H9 (cell line): ENCODE measurements around the gene NOC3L. TPM values are rescaled to one million over a fixed set of nuclear protein-coding genes. Genes with fewer than 3 reads are reported as not detected.

Source experiments
- DNase-seq: peaks from one replicate; pipeline ENCODE4 v3.0.0-alpha.2; 2017
- H2AFZ ChIP-seq: one replicate; pipeline ENCODE4 v1.6.1; 2013; ENCODE audit warnings: mild to moderate bottlenecking, low read length, control low read depth, moderate library complexity
- H2AK5ac ChIP-seq: 2 replicates; pipeline ENCODE4 v1.6.1; 2013; ENCODE audit warnings: low read length, control low read depth, mixed read lengths; ENCODE audit not compliant: insufficient read length
- H2BK120ac ChIP-seq: one replicate; pipeline ENCODE4 v1.6.1; 2013; ENCODE audit warnings: low read depth, mild to moderate bottlenecking, low read length, control low read depth, inconsistent platforms; ENCODE audit not compliant: poor library complexity, severe bottlenecking
- H2BK12ac ChIP-seq: 2 replicates; pipeline ENCODE4 v1.6.1; 2013; ENCODE audit warnings: low read length, control low read depth, mixed read lengths, low read depth; ENCODE audit not compliant: insufficient read length
- H2BK15ac ChIP-seq: 2 replicates; pipeline ENCODE4 v1.6.1; 2013; ENCODE audit warnings: low read depth, low read length, control low read depth
- H2BK20ac ChIP-seq: one replicate; pipeline ENCODE4 v1.6.1; 2013; ENCODE audit warnings: low read depth, mild to moderate bottlenecking, low read length, control low read depth, inconsistent platforms; ENCODE audit not compliant: poor library complexity, severe bottlenecking
- H2BK5ac ChIP-seq: 2 replicates; pipeline ENCODE4 v1.6.1; 2013; ENCODE audit warnings: low read length, control low read depth, mixed read lengths; ENCODE audit not compliant: insufficient read length
- H3K14ac ChIP-seq: 2 replicates; pipeline ENCODE4 v1.6.1; 2013; ENCODE audit warnings: low read length, control low read depth; ENCODE audit not compliant: insufficient read depth
- H3K18ac ChIP-seq: 2 replicates; pipeline ENCODE4 v1.6.1; 2013; ENCODE audit warnings: low read depth, mild to moderate bottlenecking, mixed read lengths, low read length, control low read depth; ENCODE audit not compliant: insufficient read length
- H3K23ac ChIP-seq: 2 replicates; pipeline ENCODE4 v1.6.1; 2013; ENCODE audit warnings: low read length, control low read depth, mixed read lengths, low read depth; ENCODE audit not compliant: insufficient read length
- H3K23me2 ChIP-seq: 2 replicates; pipeline ENCODE4 v1.6.1; 2013; ENCODE audit warnings: low read depth, mild to moderate bottlenecking, mixed read lengths, low read length, control low read depth; ENCODE audit not compliant: insufficient read length, poor library complexity, severe bottlenecking
- H3K27ac ChIP-seq: 2 replicates; pipeline ENCODE4 v1.5.1; 2013; ENCODE audit warnings: low read length, control low read depth, mixed read lengths, low read depth; ENCODE audit not compliant: insufficient read length
- H3K27me3 ChIP-seq: 2 replicates; pipeline ENCODE4 v1.6.1; 2013; ENCODE audit warnings: low read length, control low read depth, inconsistent platforms; ENCODE audit not compliant: insufficient read depth
- H3K4ac ChIP-seq: 2 replicates; pipeline ENCODE4 v1.6.1; 2013; ENCODE audit warnings: low read depth, mild to moderate bottlenecking, control low read depth, inconsistent platforms, low read length, moderate library complexity
- H3K4me1 ChIP-seq: 2 replicates; pipeline ENCODE4 v1.6.1; 2013; ENCODE audit warnings: low read length, control low read depth, inconsistent platforms; ENCODE audit not compliant: insufficient read depth
- H3K4me2 ChIP-seq: 2 replicates; pipeline ENCODE4 v1.6.1; 2013; ENCODE audit warnings: low read length, control low read depth, mixed read lengths; ENCODE audit not compliant: insufficient read length, insufficient read depth
- H3K56ac ChIP-seq: 2 replicates; pipeline ENCODE4 v1.6.1; 2013; ENCODE audit warnings: low read depth, mild to moderate bottlenecking, mixed read lengths, low read length, control low read depth; ENCODE audit not compliant: insufficient read length
- H3K79me1 ChIP-seq: 2 replicates; pipeline ENCODE4 v1.6.1; 2013; ENCODE audit warnings: low read depth, mild to moderate bottlenecking, moderate library complexity, low read length, control low read depth, inconsistent platforms; ENCODE audit not compliant: insufficient read depth, poor library complexity, severe bottlenecking
- H3K79me2 ChIP-seq: 2 replicates; pipeline ENCODE4 v1.6.1; 2013; ENCODE audit warnings: low read length, control low read depth, inconsistent platforms; ENCODE audit not compliant: insufficient read depth
- H3K9ac ChIP-seq: 2 replicates; pipeline ENCODE4 v1.6.1; 2013; ENCODE audit warnings: low read length, control low read depth, mixed read lengths; ENCODE audit not compliant: insufficient read length; ENCODE audit errors: extremely low read depth
- H3K9me3 ChIP-seq: one replicate; pipeline ENCODE4 v1.6.1; 2013; ENCODE audit warnings: low read depth, low read length, inconsistent platforms; ENCODE audit not compliant: control insufficient read depth
- H3T11ph ChIP-seq: one replicate; pipeline ENCODE4 v1.6.1; 2013; ENCODE audit warnings: mild to moderate bottlenecking, low read length, control low read depth, inconsistent platforms
- H4K20me1 ChIP-seq: one replicate; pipeline ENCODE4 v1.6.1; 2013; ENCODE audit not compliant: control insufficient read depth, insufficient read length, insufficient read depth
- H4K5ac ChIP-seq: 2 replicates; pipeline ENCODE4 v1.6.1; 2013; ENCODE audit warnings: low read depth, mild to moderate bottlenecking, mixed read lengths, low read length, control low read depth; ENCODE audit not compliant: insufficient read length
- H4K8ac ChIP-seq: replicated peaks from 2 replicates; pipeline ENCODE4 v1.6.1; 2013; ENCODE audit warnings: low read length, control low read depth, mixed read lengths, low read depth; ENCODE audit not compliant: insufficient read length
- H4K91ac ChIP-seq: 2 replicates; pipeline ENCODE4 v1.6.1; 2013; ENCODE audit warnings: low read depth, mild to moderate bottlenecking, moderate library complexity, mixed read lengths, low read length, control low read depth; ENCODE audit not compliant: insufficient read length
- H3K27ac Mint-ChIP-seq, 3 experiments: 2 replicates in 2 of 3; 3 replicates in 1 of 3; pipeline ENCODE4 v1.8.0; 2020 to 2021; ENCODE audit warnings: mixed read lengths in 3 of 3, mild to moderate bottlenecking in 1 of 3, moderate library complexity in 1 of 3
- H3K27me3 Mint-ChIP-seq: 2 replicates; pipeline ENCODE4 v1.8.0; 2021; ENCODE audit warnings: low read depth, mild to moderate bottlenecking, moderate library complexity, mixed read lengths
- H3K36me3 Mint-ChIP-seq, 3 experiments: 2 replicates in 2 of 3; 3 replicates in 1 of 3; pipeline ENCODE4 v1.8.0; 2020 to 2021; ENCODE audit warnings: low read depth in 3 of 3, mixed read lengths in 3 of 3; ENCODE audit not compliant: insufficient read depth in 1 of 3
- H3K4me1 Mint-ChIP-seq, 2 experiments: 2 replicates each; pipeline ENCODE4 v1.8.0; 2020; ENCODE audit warnings: mixed read lengths in 2 of 2
- H3K4me3 Mint-ChIP-seq, 2 experiments: 2 replicates in 1 of 2; 3 replicates in 1 of 2; pipeline ENCODE4 v1.8.0; 2020 to 2021; ENCODE audit warnings: mild to moderate bottlenecking in 2 of 2, mixed read lengths in 2 of 2, moderate library complexity in 1 of 2
- H3K9me3 Mint-ChIP-seq, 2 experiments: 2 replicates in 1 of 2; 3 replicates in 1 of 2; pipeline ENCODE4 v1.8.0; 2020; ENCODE audit warnings: mild to moderate bottlenecking in 2 of 2, mixed read lengths in 2 of 2, moderate library complexity in 1 of 2
- WGBS: extraction: QIAGEN DNeasy Blood & Tissue Kit; methylation state at CpG from one replicate; pipeline ENCODE4 v1.1.7; 2013; ENCODE audit warnings: missing lambda C conversion rate, low lambda C conversion rate, mixed read lengths; ENCODE audit not compliant: insufficient read length; ENCODE audit errors: extremely low coverage; 5-methylcytosine and 5-hydroxymethylcytosine counted together
- total RNA-seq: library from RNA; stranded (reverse); gene quantifications from 2 replicates; pipeline ENCODE4 v1.2.1, GENCODE V29; 2021
- TF ChIP-seq, protein P1 (sequence below): fragments of 200-600 bp; sonication (generic); conservative IDR thresholded peaks from 3 replicates; pipeline ENCODE4 v1.8.0; 2021; ENCODE audit warnings: antibody characterized with exemption, mild to moderate bottlenecking

NOC3L gene
- total RNA-seq, 1 experiment from 2014 or later, result 35.8 TPM

GRCh38 chr10:94307046-94307615 lies 55.6 kb downstream of the NOC3L start:
- H4K8ac ChIP-seq, result no peak overlapping the region
- DNase-seq, result no peak
- H2BK15ac ChIP-seq, result no peak overlapping the region
- TF ChIP-seq, protein P1, sequence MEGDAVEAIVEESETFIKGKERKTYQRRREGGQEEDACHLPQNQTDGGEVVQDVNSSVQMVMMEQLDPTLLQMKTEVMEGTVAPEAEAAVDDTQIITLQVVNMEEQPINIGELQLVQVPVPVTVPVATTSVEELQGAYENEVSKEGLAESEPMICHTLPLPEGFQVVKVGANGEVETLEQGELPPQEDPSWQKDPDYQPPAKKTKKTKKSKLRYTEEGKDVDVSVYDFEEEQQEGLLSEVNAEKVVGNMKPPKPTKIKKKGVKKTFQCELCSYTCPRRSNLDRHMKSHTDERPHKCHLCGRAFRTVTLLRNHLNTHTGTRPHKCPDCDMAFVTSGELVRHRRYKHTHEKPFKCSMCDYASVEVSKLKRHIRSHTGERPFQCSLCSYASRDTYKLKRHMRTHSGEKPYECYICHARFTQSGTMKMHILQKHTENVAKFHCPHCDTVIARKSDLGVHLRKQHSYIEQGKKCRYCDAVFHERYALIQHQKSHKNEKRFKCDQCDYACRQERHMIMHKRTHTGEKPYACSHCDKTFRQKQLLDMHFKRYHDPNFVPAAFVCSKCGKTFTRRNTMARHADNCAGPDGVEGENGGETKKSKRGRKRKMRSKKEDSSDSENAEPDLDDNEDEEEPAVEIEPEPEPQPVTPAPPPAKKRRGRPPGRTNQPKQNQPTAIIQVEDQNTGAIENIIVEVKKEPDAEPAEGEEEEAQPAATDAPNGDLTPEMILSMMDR, result no peak
- no peaks in the 10 kb centered on the region for H3K79me1 ChIP-seq
- no peak overlapping the region for H4K5ac ChIP-seq
- H2BK20ac ChIP-seq, result no peak overlapping the region
- H3K14ac ChIP-seq, result no peak overlapping the region; the same call in 1 of the 2 replicates
- no peaks in the 10 kb centered on the region for H3K4me1 ChIP-seq
- H3K4me2 ChIP-seq, result no peak overlapping the region
- Mint-ChIP-seq H3K9me3 (no peaks in the 10 kb centered on the region), H3K36me3 (no peaks in the 10 kb centered on the region), H3K27me3 (peaks cover 3% of the 10 kb centered on the region), H3K4me3 (no peak overlapping the region), H3K27ac (no peak overlapping the region), H3K4me1 (peaks cover 0 to 6% of the 10 kb centered on the region in 2 experiments; a peak in 1 of 4 replicates)
- H3K56ac ChIP-seq, result no peak overlapping the region
- no peak overlapping the region for H2BK120ac ChIP-seq
- H2AFZ ChIP-seq, result no peak overlapping the region
- no CpG with 5 or more reads among the region's 5 CpGs for WGBS
- no peaks in the 10 kb centered on the region for H3K79me2 ChIP-seq
- no peaks in the 10 kb centered on the region for H3K23me2 ChIP-seq
- no peaks in the 10 kb centered on the region for H4K20me1 ChIP-seq
- H2AK5ac ChIP-seq, result no peak overlapping the region
- H3K9ac ChIP-seq, result no peak overlapping the region
- no peak overlapping the region for H3T11ph ChIP-seq
- H4K91ac ChIP-seq, result no peak overlapping the region
- H3K27ac ChIP-seq, result no peak overlapping the region
- H3K27me3 ChIP-seq, result no peaks in the 10 kb centered on the region
- no peaks in the 10 kb centered on the region for H3K9me3 ChIP-seq
- H2BK5ac ChIP-seq, result no peak overlapping the region
- H3K18ac ChIP-seq, result no peak overlapping the region
- no peak overlapping the region for H3K4ac ChIP-seq
- no peak overlapping the region for H3K23ac ChIP-seq
- no peak overlapping the region for H2BK12ac ChIP-seq
